ENCODE data around the gene KRTAP2-3.
"Not testable (repeated sequence)": the region's sequence is repeated elsewhere in the genome, so short reads cannot be mapped to it uniquely, and the experiment has no call there.

Gene KRTAP2-3

GRCh38 chr17:41060052-41060604 lies at the start of gene KRTAP2-3:
KRTAP2-3 (minus strand) TSS chr17:41060114; CDS start chr17:41060050, 64 bp downstream.
- no peak for DNase-seq (ENCODE audit: low read depth)

GRCh38 chr17:41108728-41109386 lies 48.9 kb upstream of the KRTAP2-3 start:
- DNase-seq (ENCODE audit: low read depth): not testable (repeated sequence)

GRCh38 chr17:41107941-41108450 lies 48.1 kb upstream of the KRTAP2-3 start:
- DNase-seq (ENCODE audit: low read depth): no peak

GRCh38 chr17:41105347-41105746 lies 45.4 kb upstream of the KRTAP2-3 start, which contains the start of gene KRTAP4-9:
KRTAP4-9 (plus strand) TSS chr17:41105389; CDS start chr17:41105389, 0 bp downstream.
- DNase-seq (ENCODE audit: low read depth): not testable (repeated sequence)

GRCh38 chr17:41104386-41105038 lies 44.6 kb upstream of the KRTAP2-3 start:
- DNase-seq (ENCODE audit: low read depth): not testable (repeated sequence)

- DNase-seq (ENCODE audit: low read depth): no peak
Observed at GRCh38 chr17:41103896-41104295, 44.0 kb upstream of the KRTAP2-3 start.

GRCh38 chr17:41101586-41102259 lies 41.8 kb upstream of the KRTAP2-3 start, which contains the start of gene KRTAP4-16:
KRTAP4-16 (minus strand) TSS chr17:41102209; CDS start chr17:41102209, 0 bp downstream.
- no peak for DNase-seq (ENCODE audit: low read depth)

- DNase-seq (ENCODE audit: low read depth): not testable (repeated sequence)
Observed at GRCh38 chr17:41099682-41100480, 40.0 kb upstream of the KRTAP2-3 start.

- no peak for DNase-seq (ENCODE audit: low read depth)
Observed at GRCh38 chr17:41098481-41098880, 38.6 kb upstream of the KRTAP2-3 start.

GRCh38 chr17:41098042-41098441 lies 38.1 kb upstream of the KRTAP2-3 start, which contains the start of gene KRTAP4-8:
KRTAP4-8 (minus strand) TSS chr17:41098142; CDS start chr17:41098084, 58 bp downstream.
- DNase-seq (ENCODE audit: low read depth): no peak

GRCh38 chr17:41096055-41096454 lies 36.1 kb upstream of the KRTAP2-3 start:
- DNase-seq (ENCODE audit: low read depth): no peak

GRCh38 chr17:41088760-41089352 lies 28.9 kb upstream of the KRTAP2-3 start:
- DNase-seq (ENCODE audit: low read depth): not testable (repeated sequence)

- DNase-seq (ENCODE audit: low read depth): not testable (repeated sequence)
Observed at GRCh38 chr17:41084100-41084856, 24.4 kb upstream of the KRTAP2-3 start, which contains the start of gene KRTAP4-7. KRTAP4-7 (plus strand) TSS chr17:41084150; CDS start chr17:41084207, 57 bp downstream.

- DNase-seq (ENCODE audit: low read depth): not testable (repeated sequence)
Observed at GRCh38 chr17:41083427-41083826, 23.5 kb upstream of the KRTAP2-3 start.

GRCh38 chr17:41082626-41083025 lies 22.7 kb upstream of the KRTAP2-3 start:
- DNase-seq (ENCODE audit: low read depth): no peak

GRCh38 chr17:41076788-41077187 lies 16.9 kb upstream of the KRTAP2-3 start:
- DNase-seq (ENCODE audit: low read depth): no peak

GRCh38 chr17:41073676-41074075 lies 13.8 kb upstream of the KRTAP2-3 start:
- no peak for DNase-seq (ENCODE audit: low read depth)

GRCh38 chr17:41071606-41072360 lies 11.9 kb upstream of the KRTAP2-3 start:
- DNase-seq (ENCODE audit: low read depth): no peak

- no peak for DNase-seq (ENCODE audit: low read depth)
Observed at GRCh38 chr17:41069031-41069430, 9.1 kb upstream of the KRTAP2-3 start.
